NCI-H510A treated with DMSO at 0.1 percent for 48 hours (cell line): ENCODE results near the gene CDH5.
"Not testable (repeated sequence)": the region's sequence is repeated elsewhere in the genome, so short reads cannot be mapped to it uniquely, and the experiment has no call there.

Experiments
- DNase-seq: peaks from one replicate; lab custom pipeline; 2025; lab: John Stamatoyannopoulos, UW

The CDH5 gene

DNA sequence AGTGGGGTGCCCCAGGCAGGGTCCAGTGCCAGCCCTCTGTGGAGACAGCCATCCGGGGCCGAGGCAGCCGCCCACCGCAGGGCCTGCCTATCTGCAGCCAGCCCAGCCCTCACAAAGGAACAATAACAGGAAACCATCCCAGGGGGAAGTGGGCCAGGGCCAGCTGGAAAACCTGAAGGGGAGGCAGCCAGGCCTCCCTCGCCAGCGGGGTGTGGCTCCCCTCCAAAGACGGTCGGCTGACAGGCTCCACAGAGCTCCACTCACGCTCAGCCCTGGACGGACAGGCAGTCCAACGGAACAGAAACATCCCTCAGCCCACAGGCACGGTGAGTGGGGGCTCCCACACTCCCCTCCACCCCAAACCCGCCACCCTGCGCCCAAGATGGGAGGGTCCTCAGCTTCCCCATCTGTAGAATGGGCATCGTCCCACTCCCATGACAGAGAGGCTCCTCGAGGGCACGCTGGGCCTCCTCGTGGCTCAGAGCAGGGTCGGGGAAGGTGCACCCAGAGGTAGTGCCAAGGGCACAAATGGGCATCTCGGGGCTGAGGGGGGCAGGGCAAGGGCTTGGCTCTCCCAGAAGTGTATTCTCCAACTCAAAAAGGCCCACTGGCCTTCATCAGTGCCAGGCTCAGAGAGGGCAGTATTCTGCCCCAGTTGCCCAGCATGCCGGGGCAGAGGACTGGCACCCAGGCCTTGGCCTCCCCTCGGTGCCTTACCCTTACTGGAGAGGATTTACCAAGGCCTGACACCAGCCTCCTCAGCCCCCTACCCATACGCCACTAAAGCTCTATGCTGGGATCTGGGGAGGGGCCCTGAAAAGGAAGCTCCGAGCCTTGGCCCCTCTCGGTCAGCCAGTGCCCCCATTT, at the start of gene CDH5:
Gene CDH5 (plus strand): TSS at position 259 of the 867 bp plus-strand sequence. CDS start 12,647 bp downstream, outside the sequence.
- no peak for DNase-seq

DNA sequence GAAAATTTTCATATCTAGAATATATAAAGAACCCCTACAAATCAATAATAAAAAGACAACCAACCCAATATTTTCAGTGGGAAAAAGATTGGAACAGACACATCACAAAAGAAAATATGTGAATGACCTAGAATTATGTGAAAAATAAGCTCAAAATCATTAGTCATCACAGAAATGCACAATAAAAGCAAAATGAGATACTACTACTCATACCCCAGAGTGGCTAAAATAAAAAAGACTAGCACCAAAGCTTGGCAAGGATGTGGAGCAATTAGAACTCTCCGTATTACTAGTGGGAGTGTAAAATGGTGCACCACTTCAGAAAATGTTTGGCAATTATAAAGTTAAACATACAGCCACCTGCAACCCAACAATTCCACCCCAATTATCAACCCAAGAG, 48.0 kb upstream of the CDH5 start:
- DNase-seq, result no peak

GRCh38 chr16:66320774-66321173, 45.7 kb upstream of the CDH5 start:
- DNase-seq, result no peak

- no peak for DNase-seq
These were observed 44.3 kb upstream of the CDH5 start for GRCh38 chr16:66322174-66322573.

DNA sequence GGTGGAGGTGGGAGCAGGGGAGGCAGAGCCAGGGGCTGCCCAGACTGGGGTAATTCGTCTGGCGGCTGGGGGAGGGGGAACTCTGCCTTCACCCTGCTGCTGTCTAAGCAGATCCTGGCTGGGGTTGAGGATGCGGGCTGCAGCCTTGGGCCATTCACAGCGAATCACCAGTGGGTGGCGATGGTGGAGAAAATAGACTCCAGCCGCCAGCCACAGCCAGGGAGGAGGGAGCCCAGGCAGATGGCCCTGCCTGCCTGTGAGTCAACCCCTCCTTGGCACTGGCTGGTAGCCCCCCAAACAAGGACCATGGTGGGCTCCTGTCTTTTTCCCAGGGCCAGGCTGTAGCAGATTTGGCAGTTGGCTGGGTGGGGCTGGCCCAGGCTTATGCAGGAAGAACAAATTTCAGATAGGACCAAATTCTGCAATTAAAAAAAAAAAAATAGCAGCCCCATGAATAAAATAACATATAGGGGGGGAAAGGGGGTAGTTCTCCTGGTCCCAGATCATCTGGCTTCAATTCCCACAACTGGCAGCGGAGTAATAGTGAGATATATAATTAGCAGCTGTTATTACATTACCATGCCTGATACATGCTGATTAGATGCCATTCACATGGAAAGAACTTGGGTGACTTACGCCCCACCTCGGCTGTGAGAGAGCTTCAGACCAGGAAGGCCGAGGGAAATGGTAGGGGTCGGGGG, 41.5 kb upstream of the CDH5 start:
- DNase-seq, result peak; percentile 38

DNA sequence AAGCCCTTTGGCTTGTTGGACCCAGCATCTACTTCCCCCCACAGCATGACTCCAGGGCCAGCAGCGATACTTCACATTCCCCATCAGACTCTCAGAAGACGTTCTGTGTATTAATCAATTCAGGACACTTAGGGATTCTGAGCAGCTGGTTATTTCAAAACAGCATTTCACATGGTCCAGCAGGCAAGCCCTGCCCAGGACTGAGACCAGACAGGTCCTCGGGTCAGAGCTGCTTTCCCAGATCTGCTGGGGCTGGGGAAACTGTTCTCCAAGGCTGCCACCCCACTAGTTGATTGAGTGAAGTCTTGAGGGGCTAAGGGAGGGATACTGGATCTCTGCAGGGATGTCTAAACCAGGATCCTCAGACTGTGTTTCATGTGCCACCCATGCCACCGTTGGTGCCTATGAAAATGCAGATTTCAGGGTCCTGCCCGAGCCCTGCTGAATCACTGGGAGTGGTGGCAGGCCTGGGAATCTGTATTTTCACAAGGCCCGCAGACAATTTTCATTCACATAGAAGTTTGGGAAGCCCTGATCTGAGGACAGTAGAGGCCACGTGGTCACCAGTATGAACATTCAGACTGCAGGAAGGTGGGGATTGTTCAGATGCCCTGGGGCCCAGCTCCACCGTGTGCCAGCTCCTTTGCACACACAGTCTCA, 40.6 kb upstream of the CDH5 start:
- no peak for DNase-seq

DNA sequence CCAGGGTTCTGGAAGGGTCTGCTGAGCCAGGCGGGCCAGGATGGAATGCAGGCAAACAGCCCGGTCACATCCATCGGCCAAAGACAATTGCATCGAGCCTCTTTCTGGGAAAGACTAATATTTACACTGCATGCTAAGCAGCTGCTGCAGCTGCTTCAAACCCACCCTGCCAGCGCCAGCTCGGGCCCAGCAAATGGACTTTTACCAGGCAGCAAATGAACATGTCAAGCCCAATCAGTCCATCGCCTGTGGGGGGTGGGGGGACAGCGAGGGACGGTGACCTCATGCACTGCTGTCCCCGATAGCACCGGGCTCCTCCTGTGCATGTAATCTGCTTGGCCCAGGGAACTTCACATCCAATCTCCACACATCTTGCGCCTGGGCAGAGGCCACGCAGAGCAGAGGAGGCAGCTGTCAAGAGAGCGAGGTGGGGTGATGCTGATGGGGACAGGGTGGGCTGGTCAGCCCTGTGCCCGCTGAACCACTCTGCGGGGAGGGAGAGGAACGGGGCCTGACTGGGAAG, 39.4 kb upstream of the CDH5 start:
- DNase-seq, result peak; percentile 74

DNA sequence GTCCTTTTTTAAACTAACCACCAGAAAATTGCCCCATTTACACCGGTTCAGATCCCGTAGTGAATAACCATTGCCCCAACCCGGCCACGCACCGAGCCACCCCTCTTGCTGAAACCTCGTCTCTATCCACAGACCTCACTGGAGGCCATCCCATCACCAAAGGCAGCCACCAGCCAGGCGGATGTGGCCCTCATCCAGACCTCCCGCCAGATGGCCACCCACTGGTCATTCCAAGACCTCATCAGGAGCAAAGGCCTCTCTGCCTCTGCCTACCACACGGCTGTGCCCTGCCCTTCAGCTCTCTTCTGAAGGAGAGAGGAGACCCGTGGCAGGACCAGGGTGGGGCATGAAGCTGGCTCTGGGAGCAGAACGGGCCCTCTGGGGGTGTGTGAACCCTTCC, 38.2 kb upstream of the CDH5 start:
- no peak for DNase-seq

DNA sequence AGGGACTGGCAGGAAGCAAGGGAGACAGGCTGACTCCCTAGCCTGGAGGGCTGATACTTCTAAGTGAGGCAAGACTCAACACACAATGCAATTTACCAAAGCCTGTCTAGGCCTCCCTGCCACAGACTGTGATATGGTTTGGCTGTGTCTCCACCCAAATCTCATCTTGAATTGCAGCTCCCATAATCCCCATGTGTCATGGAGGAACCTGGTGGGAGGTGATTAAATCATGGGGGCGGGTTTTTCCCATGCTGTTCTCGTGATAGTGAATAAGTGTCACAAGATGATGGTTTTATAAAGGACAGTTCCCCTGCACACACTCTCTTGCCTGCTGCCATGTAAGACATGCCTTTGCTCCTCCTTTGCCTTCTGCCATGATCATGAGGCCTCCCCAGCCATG, 35.0 kb upstream of the CDH5 start:
- DNase-seq, result not testable (repeated sequence)

- no peak for DNase-seq
These were observed 33.6 kb upstream of the CDH5 start for GRCh38 chr16:66332634-66333610.

- DNase-seq, result peak; percentile 57
These were observed 31.5 kb upstream of the CDH5 start for GRCh38 chr16:66334853-66335574.

DNA sequence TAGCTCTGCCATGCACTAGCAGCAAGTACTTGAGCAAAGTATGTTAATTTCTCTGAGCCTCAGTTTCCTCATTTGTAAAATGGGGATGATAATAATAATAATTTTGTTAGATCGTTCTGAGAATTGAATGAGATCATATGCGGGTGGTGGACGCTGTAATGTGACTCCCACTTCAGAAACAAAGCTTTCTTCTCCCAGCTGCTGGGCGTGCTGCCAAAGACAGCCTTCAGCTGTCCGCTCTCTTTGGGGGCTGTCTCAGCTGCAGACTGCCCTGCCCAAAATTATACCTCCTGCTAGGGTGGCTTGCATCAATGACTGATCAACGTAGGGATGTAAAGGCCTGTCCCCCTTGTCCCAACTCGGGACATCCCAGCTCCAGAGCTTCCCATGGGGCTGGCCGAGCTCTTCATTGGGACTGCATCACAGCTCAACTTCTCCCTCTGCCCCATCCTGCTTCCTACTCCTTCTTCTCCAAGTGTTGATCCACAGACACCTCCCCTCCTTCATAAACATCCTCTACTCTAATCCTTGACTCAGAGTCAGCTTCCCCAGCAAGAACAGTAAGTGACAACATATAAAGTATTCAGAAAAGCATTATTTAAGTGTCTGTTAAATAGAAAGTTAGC, 30.7 kb upstream of the CDH5 start:
- peak; percentile 58 for DNase-seq

DNA sequence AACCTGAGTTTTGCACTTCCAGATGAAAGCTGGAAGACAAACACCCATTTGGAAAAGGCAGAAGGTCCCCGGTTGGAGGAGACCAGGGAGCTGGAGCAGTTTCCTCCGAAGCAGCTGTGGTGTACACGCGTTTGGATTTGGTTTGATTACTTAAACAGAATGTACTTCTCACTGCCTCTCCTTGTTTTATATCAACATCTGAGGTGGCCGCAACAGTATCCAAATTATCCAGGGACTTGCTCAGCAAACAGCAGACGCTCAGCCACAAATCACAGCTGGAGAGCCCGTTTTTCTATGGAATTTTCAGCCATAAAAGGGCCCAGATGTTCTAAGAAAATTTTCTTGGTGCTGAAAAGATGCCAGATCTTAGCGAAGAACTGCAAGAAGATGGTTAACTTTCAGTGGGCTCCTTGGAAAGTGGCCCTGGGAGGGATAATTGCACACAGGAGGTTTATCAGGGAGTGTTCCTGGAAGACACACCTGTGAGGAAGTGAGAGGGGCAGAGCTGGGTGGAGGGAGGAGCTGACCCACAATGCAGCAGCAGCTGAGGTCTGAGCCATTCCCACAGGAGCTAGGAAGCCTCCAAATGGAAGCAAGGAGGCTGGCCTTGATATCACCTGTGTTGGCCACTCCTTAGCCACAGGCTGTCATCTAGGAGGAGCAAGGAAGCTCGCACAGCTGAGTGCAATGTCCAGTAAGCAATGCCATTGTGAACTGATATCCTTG, 28.9 kb upstream of the CDH5 start:
- no peak for DNase-seq

- no peak for DNase-seq
These were observed 24.1 kb upstream of the CDH5 start for GRCh38 chr16:66342294-66342900.

DNA sequence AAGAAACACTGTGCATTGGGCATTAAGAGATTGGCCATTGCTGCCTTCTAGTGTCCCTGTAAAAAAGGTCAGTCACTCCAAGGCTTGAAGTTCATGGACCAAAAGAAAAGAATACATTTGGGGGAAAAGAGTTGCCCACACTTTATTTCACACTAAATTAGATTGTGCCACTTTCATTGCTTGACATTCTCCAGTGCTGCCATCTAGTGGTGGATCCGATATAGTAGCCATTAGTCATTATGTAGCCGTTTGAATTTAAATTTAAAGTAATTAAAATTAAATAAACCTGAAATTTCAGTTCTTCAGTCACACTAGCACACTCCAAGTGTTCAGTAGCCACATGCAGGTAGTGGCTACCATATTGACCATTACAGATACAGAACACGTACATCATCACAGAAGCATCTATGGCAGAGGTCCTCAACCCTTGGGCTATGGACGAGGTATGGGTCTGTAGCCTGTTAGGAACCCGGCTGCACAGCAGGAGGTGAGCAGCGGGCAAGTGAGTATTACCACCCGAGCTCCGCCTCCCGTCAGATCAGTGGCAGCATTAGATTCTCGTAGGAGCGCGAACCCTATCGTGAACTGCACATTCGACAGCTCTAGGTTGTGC, 21.9 kb upstream of the CDH5 start:
- DNase-seq, result peak; percentile 48

DNA sequence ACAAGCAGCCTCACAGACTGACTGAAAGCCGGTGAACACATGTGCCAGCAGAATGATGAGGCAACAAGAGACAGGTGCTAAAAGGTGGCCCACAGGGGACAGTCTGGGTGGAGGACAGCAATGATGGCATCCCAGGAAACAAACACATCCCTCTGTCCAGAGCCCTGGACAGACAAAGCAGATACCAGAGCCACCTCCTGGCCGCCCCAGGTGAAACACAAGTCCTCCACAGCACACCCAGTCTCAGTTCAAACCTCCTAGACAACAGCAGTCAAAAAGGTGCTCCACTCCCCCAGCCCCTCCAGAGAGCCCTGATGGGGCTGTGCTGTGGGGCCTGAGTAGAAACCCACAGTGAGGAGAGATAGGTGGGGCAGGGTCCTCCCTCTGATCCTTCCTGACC, 20.3 kb upstream of the CDH5 start:
- DNase-seq, result no peak

- no peak for DNase-seq
These were observed 14.2 kb upstream of the CDH5 start for GRCh38 chr16:66352304-66352703.

DNA sequence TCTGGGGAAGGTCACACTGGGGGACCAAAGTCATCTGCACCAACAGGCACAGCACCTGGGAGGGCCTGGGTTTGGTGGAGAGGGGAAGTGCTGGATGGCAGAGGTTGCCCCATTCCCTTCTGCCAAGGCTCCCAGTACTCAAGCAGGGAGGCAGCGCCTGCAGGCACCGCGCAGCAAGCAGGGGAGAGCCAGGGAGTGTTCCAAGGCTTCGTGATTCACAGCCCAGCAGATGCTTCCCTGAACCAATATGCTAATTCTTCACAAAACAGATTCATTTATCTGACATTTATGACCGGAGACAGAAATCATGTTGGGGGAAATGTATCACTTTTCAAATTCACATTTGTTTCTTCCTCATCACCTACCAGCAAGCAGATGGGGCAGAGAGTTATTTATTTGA, 13.4 kb upstream of the CDH5 start:
- DNase-seq, result no peak
